Measurements from ENCODE around the gene VASH1.

The VASH1 gene

GRCh38 chr14:76814726-76815645, 53.7 kb downstream of the VASH1 start:
- no peaks in the 10 kb centered on the region for H3K36me3 ChIP-seq (ENCODE audit: control insufficient read depth in 2 of 2, insufficient read depth in 1 of 2, low read length in 2 of 2)
- H3K27ac ChIP-seq (ENCODE audit: extremely low read depth, low read depth, low read length), result no peak overlapping the region
- no peak for TF ChIP-seq OVOL3 (tag by site-specific recombination; IDR thresholded peaks at IDR 0.05)
- no peak for TF ChIP-seq ZNF664 (tag by site-specific recombination; IDR thresholded peaks at IDR 0.05)
- no peak for TF ChIP-seq ZNF645 (tag by site-specific recombination; IDR thresholded peaks at IDR 0.05)
- no peak for TF ChIP-seq BCL11A (tag by site-specific recombination; IDR thresholded peaks at IDR 0.05; ENCODE audit: low read depth)
- no peak for TF ChIP-seq ZNF18 (tag by site-specific recombination; IDR thresholded peaks at IDR 0.05)
- no peak for TF ChIP-seq HIC1 (tag by site-specific recombination; IDR thresholded peaks at IDR 0.05)
- no peaks in the 10 kb centered on the region for H3K9me3 ChIP-seq (ENCODE audit: control insufficient read depth, insufficient read depth, low read depth, low read length)
- POLR2A ChIA-PET, result no interaction called here
- H3K4me1 ChIP-seq (ENCODE audit: control insufficient read depth, insufficient read depth, low read length), result peaks cover 14% of the 10 kb centered on the region; the same call in 1 of the 2 replicates
- CTCF ChIA-PET, result interaction anchor here (0.5 kb wide), 1 partner anchor 38 kb away, joined by 3 read pairs; no protein-coding TSS in a partner anchor
- H3K4me3 ChIP-seq (ENCODE audit: low read depth, low read length), result no peak overlapping the region

GRCh38 chr14:76820700-76821099, 59.4 kb downstream of the VASH1 start:
- Histone ChIP-seq H3K4me1 (ENCODE audit: control insufficient read depth, insufficient read depth, low read length) (no peaks in the 10 kb centered on the region), H3K27ac (ENCODE audit: extremely low read depth, low read depth, low read length) (no peak overlapping the region), H3K36me3 (ENCODE audit: control insufficient read depth in 2 of 2, insufficient read depth in 1 of 2, low read length in 2 of 2) (no peaks in the 10 kb centered on the region), H3K4me3 (ENCODE audit: low read depth, low read length) (no peak overlapping the region), H3K9me3 (ENCODE audit: control insufficient read depth, insufficient read depth, low read depth, low read length) (no peaks in the 10 kb centered on the region)
- CTCF ChIA-PET, result interaction anchor here (0.6 kb wide), 1 partner anchor 326 kb away, joined by 4 read pairs; no protein-coding TSS in a partner anchor
- POLR2A ChIA-PET, result interaction anchor here (0.6 kb wide), 1 partner anchor 13 kb away, joined by 3 read pairs; no protein-coding TSS in a partner anchor
- TF ChIP-seq ZSCAN4 (tag by site-specific recombination; IDR thresholded peaks at IDR 0.05) (no peak), ZNF19 (tag by site-specific recombination; IDR thresholded peaks at IDR 0.05; ENCODE audit: low read depth) (no peak), INSM2 (tag by site-specific recombination; IDR thresholded peaks at IDR 0.05) (no peak), MYNN (tag by site-specific recombination; IDR thresholded peaks at IDR 0.05; ENCODE audit: borderline replicate concordance) (no peak), MZF1 (tag by site-specific recombination; IDR thresholded peaks at IDR 0.05; ENCODE audit: borderline replicate concordance) (no peak), ZNF600 (tag by site-specific recombination; IDR thresholded peaks at IDR 0.05) (no peak), WT1 (tag by site-specific recombination; IDR thresholded peaks at IDR 0.05) (no peak), ZNF560 (tag by site-specific recombination; IDR thresholded peaks at IDR 0.05; ENCODE audit: borderline replicate concordance) (no peak), CTCF (tag by site-specific recombination; IDR thresholded peaks at IDR 0.05) (no peak), ZNF585B (tag by site-specific recombination; IDR thresholded peaks at IDR 0.05) (no peak), ZNF518A (tag by site-specific recombination; conservative IDR thresholded peaks at IDR 0.05; ENCODE audit: low read depth) (no peak), ZNF404 (tag by site-specific recombination; IDR thresholded peaks at IDR 0.05) (no peak)
